ENCODE results near the gene TMA7B. TPM values are rescaled to one million over a fixed set of nuclear protein-coding genes. Genes with fewer than 3 reads are reported as not detected.

The TMA7B gene
- polyA plus RNA-seq, 1 of the 3 experiments (the other 2 are of a cell fraction) = not detected

DNA sequence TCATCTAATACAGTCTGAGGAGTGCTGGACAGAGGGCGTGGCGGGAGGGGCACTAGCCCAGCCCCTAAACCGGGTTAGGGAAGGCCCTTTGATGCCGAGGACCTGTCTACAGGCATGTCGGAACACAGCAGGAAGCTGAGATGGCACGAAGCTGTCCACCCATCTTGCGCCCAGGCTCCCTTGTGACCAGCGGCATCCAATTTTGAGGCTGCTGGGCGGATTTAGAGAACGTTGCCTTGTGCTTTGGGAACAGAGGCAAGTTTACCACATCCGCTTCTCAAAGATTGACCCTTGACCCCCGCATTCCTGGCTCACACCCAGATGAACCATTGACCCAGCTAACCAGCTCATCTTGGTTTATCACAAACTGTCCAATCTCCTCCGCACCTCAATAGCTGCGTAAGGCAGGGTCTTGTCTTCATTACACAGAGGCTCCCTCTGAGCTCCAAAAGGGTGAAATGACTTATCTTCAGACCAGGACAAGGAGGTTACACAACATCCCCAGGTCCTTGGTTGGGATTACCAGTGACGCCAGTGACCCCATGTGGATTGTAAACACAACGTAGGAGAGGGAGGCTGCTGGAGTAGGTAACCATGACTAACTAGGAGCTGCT lies 39.1 kb downstream of the TMA7B start:
- Histone ChIP-seq H3K9me3 (no peaks in the 10 kb centered on the region), H3K79me2 (ENCODE audit: insufficient read depth) (no peaks in the 10 kb centered on the region), H3K27ac (ENCODE audit: low read depth in 2 of 2, low read length in 1 of 2) (no peak overlapping the region; a peak in 1 of 4 replicates), H4K20me1 (ENCODE audit: insufficient read depth) (no peaks in the 10 kb centered on the region), H3F3A (replicated peaks; ENCODE audit: insufficient read depth) (no peaks in the 10 kb centered on the region), H3K9me2 (no peaks in the 10 kb centered on the region), H2AFZ (ENCODE audit: low read depth) (no peak overlapping the region), H3K4me2 (no peak overlapping the region), H3K4me1 (ENCODE audit: control insufficient read depth in 1 of 2, insufficient read depth in 2 of 2, low read depth in 1 of 2, low read length in 1 of 2) (peaks cover 0 to 19% of the 10 kb centered on the region in 2 experiments; a peak in 1 of 4 replicates), H3K36me3 (replicated peaks in 1 of 2; ENCODE audit: control insufficient read depth in 1 of 2, insufficient read depth in 2 of 2, low read length in 1 of 2) (no peaks in the 10 kb centered on the region), H3K9ac (no peak overlapping the region), H3K27me3 (ENCODE audit: insufficient read depth) (no peaks in the 10 kb centered on the region), H3K4me3 (ENCODE audit: low read depth in 2 of 2, low read length in 1 of 2) (no peak overlapping the region)
- ChIA-PET POLR2A (no interaction called here), CTCF (interaction anchor here (1.2 kb wide), 1 partner anchor 25 kb away, joined by 4 read pairs; no protein-coding TSS in a partner anchor)
- WGBS (ENCODE audit: low lambda C conversion rate) = 61% methylated on average over 5 of the region's 16 CpGs
- TF ChIP-seq ELF1 (IDR thresholded peaks at IDR 0.05) = no peak
- peak; percentile 7; the same call in 1 of the 2 replicates for TF ChIP-seq CTCF (IDR thresholded peaks at IDR 0.05)
- DNase-seq = no peak

GRCh38 chr22:40000171-40000570 lies 40.0 kb downstream of the TMA7B start:
- Histone ChIP-seq H3K4me1 (ENCODE audit: control insufficient read depth in 1 of 2, insufficient read depth in 2 of 2, low read depth in 1 of 2, low read length in 1 of 2) (peaks cover 0 to 19% of the 10 kb centered on the region in 2 experiments; a peak in 1 of 4 replicates), H2AFZ (ENCODE audit: low read depth) (no peak overlapping the region), H3F3A (replicated peaks; ENCODE audit: insufficient read depth) (no peaks in the 10 kb centered on the region), H4K20me1 (ENCODE audit: insufficient read depth) (no peaks in the 10 kb centered on the region), H3K27ac (ENCODE audit: low read depth in 2 of 2, low read length in 1 of 2) (no peak overlapping the region), H3K9me2 (no peaks in the 10 kb centered on the region), H3K79me2 (ENCODE audit: insufficient read depth) (no peaks in the 10 kb centered on the region), H3K9me3 (no peaks in the 10 kb centered on the region), H3K4me3 (ENCODE audit: low read depth in 2 of 2, low read length in 1 of 2) (no peak overlapping the region), H3K4me2 (no peak overlapping the region), H3K36me3 (replicated peaks in 1 of 2; ENCODE audit: control insufficient read depth in 1 of 2, insufficient read depth in 2 of 2, low read length in 1 of 2) (no peaks in the 10 kb centered on the region), H3K9ac (no peak overlapping the region), H3K27me3 (ENCODE audit: insufficient read depth) (no peaks in the 10 kb centered on the region)
- DNase-seq = no peak
- WGBS (ENCODE audit: low lambda C conversion rate) = no CpG with 5 or more reads among the region's 5 CpGs
- CTCF ChIA-PET = interaction anchor here (1.0 to 1.7 kb wide), 2 partner anchors 25 to 41 kb away, joined by 3 to 6 read pairs; no protein-coding TSS in a partner anchor
- no peak for TF ChIP-seq YY1 (IDR thresholded peaks at IDR 0.05; ENCODE audit: low read depth)
- TF ChIP-seq IRF3 (IDR thresholded peaks at IDR 0.05; ENCODE audit: low read depth, low read length) = no peak
- no peak for TF ChIP-seq GABPA (IDR thresholded peaks at IDR 0.05; ENCODE audit: low read depth)
- no peak for TF ChIP-seq POLR2AphosphoS5 (IDR thresholded peaks at IDR 0.05; ENCODE audit: low read depth, low read length)
- no peak for TF ChIP-seq FOXM1 (IDR thresholded peaks at IDR 0.05; ENCODE audit: low read depth)
- TF ChIP-seq NRF1 (IDR thresholded peaks at IDR 0.05; ENCODE audit: low read depth, low read length) = no peak
- TF ChIP-seq, protein P1, sequence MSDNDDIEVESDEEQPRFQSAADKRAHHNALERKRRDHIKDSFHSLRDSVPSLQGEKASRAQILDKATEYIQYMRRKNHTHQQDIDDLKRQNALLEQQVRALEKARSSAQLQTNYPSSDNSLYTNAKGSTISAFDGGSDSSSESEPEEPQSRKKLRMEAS (IDR thresholded peaks at IDR 0.05; ENCODE audit: low read depth) = no peak
- POLR2A ChIA-PET = no interaction called here
